Suprapubic skin (tissue), 3 donors: ENCODE measurements around the gene LMF2.

Source experiments
- EP300 ChIP-seq: sonication (generic); formaldehyde crosslinking; IDR thresholded peaks from one replicate; pipeline ENCODE4 v1.6.1; 2017; ENCODE audit warnings: antibody characterized with exemption
- TF ChIP-seq, protein P1 (sequence below), 2 donors: fragments of 200-600 bp in 1 of 2; fragments of 450-650 bp in 1 of 2; sonication (generic) in 1 of 2; IDR thresholded peaks; one replicate each; pipeline ENCODE4 v1.5.1; 2016 to 2019; ENCODE audit warnings: antibody characterized with exemption in 2 of 2, mild to moderate bottlenecking in 1 of 2, moderate library complexity in 1 of 2

DNA sequence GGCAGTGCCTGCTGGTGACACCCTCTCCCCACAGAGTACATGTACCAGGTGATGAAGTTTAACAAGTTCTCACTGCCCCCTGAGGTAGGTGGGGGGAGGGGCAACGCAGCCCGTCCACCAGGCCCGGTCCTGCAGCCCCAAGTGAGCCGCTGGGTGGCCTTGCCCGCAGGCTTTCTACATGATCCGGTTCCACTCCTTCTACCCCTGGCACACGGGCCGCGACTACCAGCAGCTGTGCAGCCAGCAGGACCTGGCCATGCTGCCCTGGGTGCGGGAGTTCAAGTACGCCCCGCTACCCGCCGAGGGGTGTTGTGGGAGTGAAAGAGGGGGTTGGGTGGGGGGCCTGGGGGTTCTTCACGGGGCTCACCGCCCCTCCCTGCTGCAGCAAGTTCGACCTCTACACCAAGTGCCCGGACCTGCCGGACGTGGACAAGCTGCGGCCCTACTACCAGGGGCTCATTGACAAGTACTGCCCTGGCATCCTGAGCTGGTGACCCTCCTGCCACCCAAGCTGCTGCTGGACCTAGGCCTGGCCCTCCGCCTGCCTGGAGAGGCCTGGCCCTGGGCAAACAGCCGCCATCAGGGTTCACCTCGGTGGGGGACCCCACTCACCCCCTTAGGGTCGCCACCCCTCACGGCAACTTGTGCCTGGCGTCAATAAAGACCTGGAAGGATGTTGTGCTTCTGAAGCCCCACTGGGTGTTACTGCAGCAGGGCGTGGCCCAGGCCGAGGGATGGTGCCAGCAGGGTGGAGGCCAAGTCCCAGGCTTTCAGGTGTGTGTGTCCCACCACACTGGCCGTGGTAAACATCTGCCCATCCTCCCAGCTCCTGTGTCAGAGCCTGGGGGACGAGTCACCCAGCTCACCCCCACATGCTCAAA, 17.9 kb downstream of the LMF2 start:
- TF ChIP-seq, protein P1, sequence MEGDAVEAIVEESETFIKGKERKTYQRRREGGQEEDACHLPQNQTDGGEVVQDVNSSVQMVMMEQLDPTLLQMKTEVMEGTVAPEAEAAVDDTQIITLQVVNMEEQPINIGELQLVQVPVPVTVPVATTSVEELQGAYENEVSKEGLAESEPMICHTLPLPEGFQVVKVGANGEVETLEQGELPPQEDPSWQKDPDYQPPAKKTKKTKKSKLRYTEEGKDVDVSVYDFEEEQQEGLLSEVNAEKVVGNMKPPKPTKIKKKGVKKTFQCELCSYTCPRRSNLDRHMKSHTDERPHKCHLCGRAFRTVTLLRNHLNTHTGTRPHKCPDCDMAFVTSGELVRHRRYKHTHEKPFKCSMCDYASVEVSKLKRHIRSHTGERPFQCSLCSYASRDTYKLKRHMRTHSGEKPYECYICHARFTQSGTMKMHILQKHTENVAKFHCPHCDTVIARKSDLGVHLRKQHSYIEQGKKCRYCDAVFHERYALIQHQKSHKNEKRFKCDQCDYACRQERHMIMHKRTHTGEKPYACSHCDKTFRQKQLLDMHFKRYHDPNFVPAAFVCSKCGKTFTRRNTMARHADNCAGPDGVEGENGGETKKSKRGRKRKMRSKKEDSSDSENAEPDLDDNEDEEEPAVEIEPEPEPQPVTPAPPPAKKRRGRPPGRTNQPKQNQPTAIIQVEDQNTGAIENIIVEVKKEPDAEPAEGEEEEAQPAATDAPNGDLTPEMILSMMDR (IDR thresholded peaks at IDR 0.05) = no peak
- no peak for TF ChIP-seq EP300
